Parathyroid adenoma (tissue), 2 donors: ENCODE data around the gene PARD3B.

Experiments
- H2AFZ ChIP-seq: fragments of 300-600 bp; sonication (generic); one replicate; pipeline ENCODE4 v1.7.0; 2017; ENCODE audit warnings: antibody characterized with exemption, mild to moderate bottlenecking
- H3K27ac ChIP-seq: fragments of 300-600 bp; sonication (generic); one replicate; pipeline ENCODE4 v1.7.0; 2017
- H3K27me3 ChIP-seq: fragments of 300-600 bp; sonication (generic); one replicate; pipeline ENCODE4 v1.7.0; 2017; ENCODE audit warnings: low read length; ENCODE audit not compliant: control insufficient read depth, insufficient read depth
- H3K36me3 ChIP-seq: fragments of 300-600 bp; sonication (generic); one replicate; pipeline ENCODE4 v1.7.0; 2017; ENCODE audit warnings: low read length; ENCODE audit not compliant: control insufficient read depth, insufficient read depth
- H3K4me1 ChIP-seq: fragments of 300-600 bp; sonication (generic); one replicate; pipeline ENCODE4 v1.7.0; 2017; ENCODE audit warnings: control low read depth
- H3K4me2 ChIP-seq: fragments of 300-600 bp; sonication (generic); one replicate; pipeline ENCODE4 v1.7.0; 2017; ENCODE audit warnings: low read length
- H3K4me3 ChIP-seq: fragments of 300-600 bp; sonication (generic); one replicate; pipeline ENCODE4 v1.7.0; 2017; ENCODE audit warnings: low read depth, low read length
- H3K79me2 ChIP-seq: fragments of 300-600 bp; sonication (generic); one replicate; pipeline ENCODE4 v1.7.0; 2017; ENCODE audit warnings: control low read depth
- H3K9ac ChIP-seq: fragments of 300-600 bp; sonication (generic); one replicate; pipeline ENCODE4 v1.7.0; 2017; ENCODE audit warnings: mild to moderate bottlenecking
- H3K9me3 ChIP-seq: fragments of 300-600 bp; sonication (generic); one replicate; pipeline ENCODE4 v1.7.0; 2017; ENCODE audit warnings: low read length; ENCODE audit not compliant: control insufficient read depth
- CTCF ChIP-seq: fragments of 300-600 bp; sonication (generic); IDR thresholded peaks from one replicate; pipeline ENCODE4 v1.7.0; 2017; ENCODE audit warnings: antibody characterized with exemption, mild to moderate bottlenecking
- donor health status: primary hyperparathyroidism.

The PARD3B gene

GRCh38 chr2:204571911-204572310 lies 26.6 kb downstream of the PARD3B start:
- no peak for TF ChIP-seq CTCF
- Histone ChIP-seq H3K36me3 (no peaks in the 10 kb centered on the region), H3K27ac (no peak overlapping the region)

GRCh38 chr2:204573221-204573620 lies 27.9 kb downstream of the PARD3B start:
- Histone ChIP-seq H3K27ac (no peak overlapping the region), H3K36me3 (no peaks in the 10 kb centered on the region), H3K4me3 (no peak overlapping the region)

More at GRCh38 chr2:204571911-204572310, 26.6 kb downstream of the PARD3B start:
- H3K4me3 ChIP-seq, result no peak overlapping the region
- H2AFZ ChIP-seq, result no peak overlapping the region
- no peaks in the 10 kb centered on the region for H3K27me3 ChIP-seq
- peaks cover 14% of the 10 kb centered on the region for H3K79me2 ChIP-seq
- H3K9me3 ChIP-seq, result no peaks in the 10 kb centered on the region
- no peak overlapping the region for H3K4me2 ChIP-seq
- H3K4me1 ChIP-seq, result peaks cover 5% of the 10 kb centered on the region
- H3K9ac ChIP-seq, result no peak overlapping the region

DNA sequence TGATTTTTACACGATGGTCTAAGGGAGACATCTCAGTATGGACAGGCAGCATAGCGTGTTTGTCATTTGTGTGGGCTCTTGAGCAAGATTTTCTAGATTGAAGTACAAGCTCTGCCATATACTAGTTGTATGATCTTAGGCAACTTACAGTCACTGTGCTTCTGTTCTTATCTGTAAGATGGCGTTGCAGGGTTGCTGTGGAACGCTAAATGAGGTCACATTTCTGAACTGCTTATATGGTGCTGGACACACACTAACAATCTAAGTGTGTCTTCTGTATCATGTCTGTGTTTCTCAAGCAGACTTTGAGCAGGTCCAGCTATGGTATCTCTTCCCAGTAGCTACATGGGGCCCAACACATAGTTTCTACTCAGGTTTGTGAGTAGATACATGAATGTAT lies 29.2 kb downstream of the PARD3B start:
- no peak overlapping the region for H3K4me2 ChIP-seq

More at GRCh38 chr2:204573221-204573620, 27.9 kb downstream of the PARD3B start:
- Histone ChIP-seq H2AFZ (no peak overlapping the region), H3K79me2 (peaks cover 18% of the 10 kb centered on the region), H3K4me2 (no peak overlapping the region), H3K9me3 (no peaks in the 10 kb centered on the region), H3K4me1 (peaks cover 5% of the 10 kb centered on the region), H3K27me3 (no peaks in the 10 kb centered on the region), H3K9ac (no peak overlapping the region)
- no peak for TF ChIP-seq CTCF

GRCh38 chr2:204575463-204575862 lies 30.2 kb downstream of the PARD3B start:
- Histone ChIP-seq H3K4me3 (no peak overlapping the region), H3K4me1 (peaks cover 1% of the 10 kb centered on the region), H3K27me3 (no peaks in the 10 kb centered on the region), H3K4me2 (no peak overlapping the region), H3K36me3 (no peaks in the 10 kb centered on the region), H2AFZ (no peak overlapping the region), H3K9me3 (no peaks in the 10 kb centered on the region), H3K9ac (no peak overlapping the region), H3K79me2 (peaks cover 32% of the 10 kb centered on the region), H3K27ac (no peak overlapping the region)
- TF ChIP-seq CTCF, result no peak

More for the DNA sequence above, 29.2 kb downstream of the PARD3B start:
- Histone ChIP-seq H3K9me3 (no peaks in the 10 kb centered on the region), H3K9ac (no peak overlapping the region), H3K27ac (no peak overlapping the region), H3K36me3 (no peaks in the 10 kb centered on the region), H3K4me3 (no peak overlapping the region), H3K4me1 (peaks cover 5% of the 10 kb centered on the region), H2AFZ (no peak overlapping the region), H3K79me2 (peaks cover 26% of the 10 kb centered on the region), H3K27me3 (no peaks in the 10 kb centered on the region)
- no peak for TF ChIP-seq CTCF

- Histone ChIP-seq H3K9me3 (no peaks in the 10 kb centered on the region), H3K27me3 (no peaks in the 10 kb centered on the region), H3K9ac (no peak overlapping the region), H3K4me1 (no peaks in the 10 kb centered on the region), H3K4me2 (no peak overlapping the region), H3K79me2 (peaks cover 32% of the 10 kb centered on the region), H2AFZ (no peak overlapping the region), H3K27ac (no peak overlapping the region), H3K36me3 (no peaks in the 10 kb centered on the region), H3K4me3 (no peak overlapping the region)
- no peak for TF ChIP-seq CTCF
Measured at GRCh38 chr2:204576362-204576979, 31.2 kb downstream of the PARD3B start.
